HG03575 (cell line): ENCODE results near the gene SMAGP.
"Not testable (repeated sequence)": the region's sequence is repeated elsewhere in the genome, so short reads cannot be mapped to it uniquely, and the experiment has no call there.

ENCODE experiments used
- ATAC-seq: cut with Tn5 transposase; IDR thresholded peaks from one replicate; pipeline ENCODE4 v1.9.1; 2021; ENCODE audit not compliant: unreplicated experiment, insufficient number of reproducible peaks, low FRiP score; ENCODE audit errors: extremely low read depth

Gene SMAGP

GRCh38 chr12:51232642-51233041 lies 37.6 kb downstream of the SMAGP start:
- no peak for ATAC-seq

DNA sequence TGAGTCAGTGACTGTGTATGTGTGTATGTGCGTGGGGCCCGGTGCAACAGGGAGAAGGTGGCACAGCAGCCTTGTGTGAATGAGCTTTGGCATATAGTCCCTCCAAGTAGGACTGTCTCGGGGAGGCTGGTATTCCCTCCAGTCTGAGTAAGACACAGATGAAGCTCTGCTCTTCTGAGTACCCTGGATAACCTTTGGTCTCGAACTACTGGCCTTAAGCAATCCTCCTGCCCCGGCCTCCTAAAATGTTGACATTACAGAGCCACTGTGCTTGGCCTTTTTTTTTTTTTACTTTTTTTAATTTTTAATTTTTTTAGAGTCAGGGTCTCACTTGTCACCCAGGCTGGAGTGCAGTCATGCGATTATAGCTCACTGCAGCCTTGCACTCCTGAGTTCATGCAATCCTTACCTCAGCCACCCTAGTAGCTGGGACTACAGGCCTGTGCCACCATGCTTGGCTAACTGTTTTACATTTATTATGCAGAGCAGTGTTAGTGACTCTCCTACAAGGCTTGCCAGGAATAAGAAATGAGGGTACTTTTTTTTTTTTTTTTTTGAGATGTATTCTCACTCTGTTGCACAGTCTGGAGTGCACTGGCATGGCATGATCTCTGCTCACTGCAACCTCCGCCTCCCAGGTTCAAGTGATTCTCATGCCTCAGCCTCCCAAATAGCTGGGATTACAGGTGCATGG lies 41.0 kb downstream of the SMAGP start:
- no peak for ATAC-seq

DNA sequence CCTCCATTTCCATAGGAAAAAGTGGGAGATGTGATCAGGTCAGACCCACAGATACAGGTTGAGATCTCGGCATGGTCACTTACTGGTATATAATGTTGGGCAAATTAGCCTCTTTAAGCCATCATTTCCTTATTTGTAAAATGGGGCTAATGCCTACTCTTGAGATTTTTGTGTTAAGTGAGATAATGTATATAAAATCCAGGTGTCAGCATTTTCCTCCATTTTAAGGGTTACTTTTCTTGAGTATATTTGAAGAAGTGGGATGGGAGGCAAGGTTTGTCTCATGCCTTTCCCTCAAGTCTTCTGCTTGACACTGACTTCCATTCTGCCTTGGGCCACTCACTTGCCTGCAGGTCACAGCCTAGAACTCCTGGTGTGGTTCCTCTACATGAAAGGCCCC lies 42.3 kb downstream of the SMAGP start:
- ATAC-seq, result no peak

DNA sequence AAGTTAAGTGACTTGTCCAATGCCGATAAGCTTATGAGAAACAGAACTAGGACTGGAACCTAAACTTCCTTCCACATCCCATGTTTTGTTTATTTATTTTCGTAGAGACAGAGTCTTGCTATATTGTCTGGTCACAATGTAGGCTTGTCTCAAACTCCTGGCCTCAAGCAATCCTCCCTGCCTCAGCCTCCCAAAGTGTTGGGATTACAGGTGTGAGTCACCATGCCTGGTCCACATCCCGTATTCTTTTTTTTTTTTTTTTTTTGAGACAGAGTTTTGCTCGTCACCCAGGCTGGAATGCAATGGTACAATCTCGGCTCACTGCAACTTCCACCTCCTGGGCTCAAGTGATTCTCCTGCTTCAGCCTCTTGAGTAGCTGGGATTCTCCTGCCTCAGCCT lies 43.1 kb downstream of the SMAGP start:
- ATAC-seq, result not testable (repeated sequence)

GRCh38 chr12:51225771-51226170 lies 44.4 kb downstream of the SMAGP start:
- ATAC-seq, result no peak

DNA sequence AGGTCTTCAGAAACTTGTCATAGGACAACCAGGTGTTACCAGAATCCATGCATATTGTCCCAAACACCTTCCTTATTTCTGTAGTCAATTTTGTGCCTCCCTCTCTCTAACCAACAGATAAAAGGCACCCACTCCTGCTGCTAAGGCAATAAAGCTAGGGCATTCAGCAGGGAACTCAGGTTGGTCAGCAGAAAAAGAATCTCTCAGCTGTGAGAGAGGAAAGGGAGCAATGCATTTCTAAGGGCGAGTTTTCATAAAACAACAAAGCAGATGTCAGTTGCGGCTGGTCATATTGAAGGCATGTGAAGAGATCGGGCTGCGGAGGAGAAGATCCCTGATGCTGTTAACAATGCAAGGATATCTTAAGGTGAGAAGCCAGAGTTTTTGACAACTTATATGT lies 45.0 kb downstream of the SMAGP start:
- ATAC-seq, result no peak

DNA sequence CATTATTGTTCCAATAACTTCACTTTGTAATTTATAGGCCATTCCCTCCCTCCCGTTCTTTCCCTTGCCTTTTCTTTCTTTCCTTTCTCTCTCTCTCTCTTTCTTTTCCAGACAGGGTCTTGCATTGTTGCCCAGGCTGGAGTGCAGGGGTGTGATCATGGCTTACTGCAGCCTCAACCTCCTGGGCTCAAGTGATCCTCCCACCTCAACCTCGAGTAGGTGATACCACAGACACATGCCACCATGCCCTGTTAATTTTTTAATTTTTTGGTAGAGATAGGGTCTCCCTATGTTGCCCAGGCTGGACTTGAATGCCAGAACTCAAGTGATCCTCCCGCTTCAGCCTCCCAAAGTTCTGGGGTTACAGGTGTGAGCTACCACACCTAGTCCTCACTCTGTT lies 45.6 kb downstream of the SMAGP start:
- no peak for ATAC-seq

- no peak for ATAC-seq
Measured at GRCh38 chr12:51222461-51222860, 47.8 kb downstream of the SMAGP start.

- ATAC-seq, result not testable (repeated sequence)
Measured at GRCh38 chr12:51219857-51220256, 50.4 kb downstream of the SMAGP start.

DNA sequence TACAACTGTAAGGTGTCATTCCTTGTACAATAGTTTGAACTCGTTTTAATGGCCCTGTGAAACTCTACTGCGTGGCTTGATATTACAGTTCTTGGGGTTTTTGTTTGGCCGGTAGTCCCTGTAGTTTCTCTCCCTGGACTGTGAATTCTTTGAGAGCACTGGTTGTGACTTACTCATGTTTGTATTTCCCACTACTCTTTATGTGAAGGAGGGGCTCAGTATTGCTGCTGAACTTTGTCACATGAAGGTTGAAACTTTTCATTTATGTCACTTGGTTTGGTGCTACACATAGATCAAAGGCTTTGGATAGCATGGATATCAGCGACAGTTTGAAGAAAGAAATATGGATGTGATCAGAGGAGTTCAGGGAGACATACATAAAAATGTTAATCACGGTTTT lies 50.9 kb downstream of the SMAGP start:
- ATAC-seq, result no peak

DNA sequence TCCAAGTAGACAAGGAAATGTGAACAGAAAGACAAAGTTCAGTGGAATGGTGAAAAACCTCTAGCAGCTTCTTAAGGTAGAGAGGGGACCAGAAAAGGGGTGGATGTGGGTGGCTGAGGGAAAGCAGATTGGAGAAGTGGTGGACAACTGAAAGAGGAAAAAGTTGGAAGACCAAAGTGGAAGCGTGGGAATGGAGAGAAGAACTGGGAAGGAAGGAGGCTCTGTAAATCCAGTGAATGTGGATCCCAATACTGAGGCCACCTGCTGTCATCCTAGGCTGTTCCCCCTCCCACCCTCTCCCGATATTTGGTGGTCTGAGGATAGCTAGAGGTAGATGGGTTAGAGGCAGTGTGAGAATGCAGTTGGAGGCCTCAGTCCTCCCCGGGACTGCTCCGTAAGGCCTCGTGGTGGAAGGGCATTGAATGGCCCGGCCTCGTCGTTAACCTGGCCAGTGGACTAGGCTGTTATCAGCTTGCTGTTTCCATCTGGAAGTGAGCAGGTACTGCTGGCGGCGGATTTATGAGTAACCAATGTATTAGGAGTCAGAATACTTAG lies 51.5 kb downstream of the SMAGP start:
- no peak for ATAC-seq

DNA sequence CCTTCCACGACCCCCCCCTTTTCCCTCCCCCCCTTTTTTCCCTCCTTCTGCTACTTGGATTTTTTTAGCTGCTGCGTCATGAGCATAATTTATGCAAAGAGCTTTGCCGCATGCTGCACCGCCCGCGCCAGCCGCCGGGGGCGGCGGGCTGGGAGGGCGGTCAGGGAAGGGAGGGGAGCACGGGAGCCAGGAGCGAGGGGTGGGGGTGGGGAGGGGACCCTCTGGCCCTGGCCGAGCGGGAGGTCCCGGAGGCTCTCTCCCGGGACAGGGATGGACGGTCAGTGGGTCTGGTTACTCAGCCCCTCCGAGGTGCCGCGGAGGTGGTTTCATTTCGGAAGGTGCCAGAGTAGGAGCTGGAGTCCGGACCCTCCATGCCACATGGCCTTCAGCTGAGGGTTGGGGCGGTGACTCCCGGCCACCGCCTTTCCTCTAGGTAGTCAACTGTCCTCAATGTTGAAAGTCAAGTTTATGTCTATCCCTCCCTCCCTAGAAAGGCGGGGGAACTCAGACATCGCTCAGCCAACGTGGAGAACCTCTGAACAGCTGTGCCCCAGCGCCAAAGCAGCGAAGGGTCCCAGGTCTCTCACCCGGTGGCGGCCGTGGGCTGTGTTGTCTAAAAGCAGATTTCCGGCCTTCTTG lies 52.1 kb downstream of the SMAGP start, which contains the start of gene POU6F1:
Gene POU6F1, minus strand, starts transcription at position 95 of the 639 bp plus-strand sequence. CDS start 11,226 bp downstream, outside the sequence.
- ATAC-seq, result no peak

DNA sequence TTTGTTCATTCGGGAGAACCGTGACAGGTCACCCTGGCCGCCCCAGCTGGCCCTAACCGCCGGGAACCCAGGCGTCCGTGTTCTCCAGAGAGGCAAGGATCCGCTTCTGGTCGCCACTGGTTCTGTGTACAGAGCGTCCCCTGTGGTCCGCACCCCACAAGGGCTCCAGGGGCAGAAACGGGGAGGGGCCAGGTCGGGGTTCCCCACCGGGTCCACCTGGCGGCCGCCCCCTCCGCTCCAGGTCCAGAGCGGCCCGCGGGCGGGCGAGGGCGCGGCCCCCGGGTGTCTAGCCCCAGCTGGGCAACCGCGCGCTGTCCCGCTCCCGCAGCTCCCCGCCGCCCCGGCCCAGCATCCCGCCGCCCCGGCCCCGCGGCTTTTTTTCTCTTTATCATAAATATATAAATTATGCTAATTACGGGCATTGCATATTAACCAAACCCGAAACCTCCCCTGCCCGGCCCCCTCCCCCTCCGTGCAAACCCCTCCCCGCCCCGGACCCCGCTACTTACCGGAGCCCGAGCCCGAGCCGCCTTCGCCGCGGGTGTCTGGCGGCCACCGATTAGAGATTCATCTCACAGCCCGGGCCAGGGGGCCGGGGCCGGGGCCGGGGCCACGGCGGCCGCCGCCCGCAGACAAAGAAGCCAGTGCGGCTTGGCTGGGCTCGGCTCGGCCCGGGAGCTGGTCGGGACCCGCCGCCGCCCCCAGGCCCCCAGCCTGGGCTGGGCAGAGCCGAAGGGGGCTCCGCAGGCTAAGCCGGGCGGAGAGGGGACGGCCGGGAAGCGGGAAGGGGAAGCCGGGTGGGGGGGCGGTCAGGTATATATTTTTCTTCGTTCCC lies 52.9 kb downstream of the SMAGP start:
- ATAC-seq, result no peak

- ATAC-seq, result no peak
Measured at GRCh38 chr12:51216642-51217041, 53.6 kb downstream of the SMAGP start.

- ATAC-seq, result no peak
Measured at GRCh38 chr12:51214895-51215294, 55.3 kb downstream of the SMAGP start.

DNA sequence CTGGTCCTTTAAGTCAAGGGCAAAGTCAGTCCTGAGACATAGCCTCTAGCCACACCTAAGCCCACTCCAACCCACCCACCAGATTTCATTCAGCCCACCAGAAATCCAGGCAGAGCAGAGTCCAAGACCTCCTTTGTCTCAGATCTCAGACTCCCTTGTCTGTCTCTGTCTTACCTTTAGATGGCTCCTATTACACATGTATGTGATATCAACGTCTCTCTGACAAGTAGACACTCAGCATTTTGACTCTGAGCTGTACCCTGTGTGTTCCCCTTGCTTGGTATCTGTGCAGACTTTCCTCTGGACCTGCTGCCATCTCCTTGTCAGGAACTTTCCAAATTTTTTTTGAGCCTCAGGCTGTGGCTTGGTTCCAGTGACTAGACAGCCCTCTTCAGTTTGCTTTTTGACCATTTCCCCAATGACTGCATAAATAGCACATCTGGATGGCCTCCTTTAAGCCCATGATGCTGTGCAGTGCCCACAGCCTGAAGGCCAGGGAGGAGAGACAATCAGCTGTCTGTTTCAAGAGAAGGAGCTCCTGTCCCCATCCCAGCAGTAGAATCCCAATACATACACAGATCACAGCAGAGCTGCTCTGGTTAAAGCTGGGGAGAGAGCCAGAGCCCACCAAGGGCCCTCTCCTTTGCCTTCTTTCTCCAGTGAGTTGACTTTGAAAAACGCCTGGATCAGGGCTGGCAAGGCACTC lies 59.4 kb downstream of the SMAGP start:
- no peak for ATAC-seq

- no peak for ATAC-seq
Measured at GRCh38 chr12:51209259-51209658, 61.0 kb downstream of the SMAGP start.

- ATAC-seq, result no peak
Measured at GRCh38 chr12:51208016-51208660, 62.1 kb downstream of the SMAGP start.

- ATAC-seq, result no peak
Measured at GRCh38 chr12:51205350-51205749, 64.9 kb downstream of the SMAGP start.
